HCT116 (cell line): ENCODE results near the gene TELO2. TPM values are rescaled to one million over a fixed set of nuclear protein-coding genes. Genes with fewer than 3 reads are reported as not detected.

Experiments used
- ATAC-seq: fragments of 200-7000 bp; cut with Tn5 transposase; 2 replicates; pipeline ENCODE4 v1.9.1; 2020; ENCODE audit warnings: mild to moderate bottlenecking, moderate library complexity
- BruUV-seq: library from RNA; stranded (reverse); fragments of 400-500 nt; replicated peaks from 2 replicates; lab custom pipeline; 2021; lab: Mats Ljungman, UMichigan
- CTCF ChIA-PET: fragments of 300-600 bp; sonication (Branson Sonifier 250); formaldehyde crosslinking; loops from one replicate; lab custom pipeline; 2021; ENCODE audit warnings: antibody characterized with exemption; lab: Charles Lee
- POLR2A ChIA-PET: fragments of 300-600, 350-600 bp; sonication (Branson Sonifier 250); formaldehyde crosslinking; loops from one replicate; lab custom pipeline; 2021; ENCODE audit warnings: antibody characterized with exemption; lab: Charles Lee
- RAD21 ChIA-PET, 2 experiments: fragments of 300-600 bp; sonication (Branson Sonifier 250); formaldehyde crosslinking; loops; one replicate each; lab custom pipeline; 2023; ENCODE audit warnings: low total read pairs in 2 of 2; ENCODE audit not compliant: uncharacterized antibody in 2 of 2, unreplicated experiment in 2 of 2, low non-redundant PET in 1 of 2; lab: Charles Lee
- DNase-seq: peaks from one replicate; pipeline ENCODE4 v3.0.0-alpha.2; 2010; ENCODE audit warnings: low read depth, low spot score
- H2AFZ ChIP-seq: fragments of 200-600 bp; shearing (Covaris generic), sonication (generic); 2 replicates; pipeline ENCODE4 v1.6.1; 2017; ENCODE audit warnings: low read depth, mixed run types, mixed read lengths, antibody characterized with exemption, low read length; ENCODE audit not compliant: poor library complexity, severe bottlenecking
- H3K27ac ChIP-seq: 2 replicates; pipeline ENCODE4 v1.5.1; 2012; ENCODE audit warnings: low read depth, low read length
- H3K27me3 ChIP-seq: fragments of 200-600 bp; sonication (generic); 2 replicates; pipeline ENCODE4 v1.6.1; 2016; ENCODE audit warnings: mixed run types, low read length, mixed read lengths; ENCODE audit not compliant: insufficient read depth
- H3K36me3 ChIP-seq, 2 experiments: fragments of 200-500 bp in 1 of 2; fragments of 200-600 bp in 1 of 2; sonication (Bioruptor generic) in 1 of 2; sonication (generic) in 1 of 2; 2 replicates each; pipeline versions ENCODE4 v1.5.1 to v1.6.1; 2014 to 2016; ENCODE audit warnings: low read length in 2 of 2, inconsistent platforms in 1 of 2, mixed read lengths in 1 of 2, mixed run types in 1 of 2; ENCODE audit not compliant: insufficient read depth in 2 of 2, control insufficient read depth in 1 of 2
- H3K4me1 ChIP-seq, 2 experiments: fragments of 200-600 bp in 1 of 2; sonication (generic) in 1 of 2; 2 replicates each; pipeline versions ENCODE4 v1.5.1 to v1.6.1; 2012 to 2017; ENCODE audit warnings: low read length in 2 of 2, inconsistent platforms in 1 of 2, mild to moderate bottlenecking in 1 of 2, mixed read lengths in 1 of 2, mixed run types in 1 of 2, moderate library complexity in 1 of 2; ENCODE audit not compliant: insufficient read depth in 2 of 2, control insufficient read depth in 1 of 2
- H3K4me2 ChIP-seq: fragments of 200-600 bp; sonication (generic); 2 replicates; pipeline ENCODE4 v1.6.1; 2017; ENCODE audit warnings: mixed run types, low read length, mixed read lengths
- H3K4me3 ChIP-seq, 2 experiments: fragments of 200-600 bp in 1 of 2; sonication (generic) in 1 of 2; replicated peaks in 1 of 2; 2 replicates each; pipeline ENCODE4 v1.5.1; 2011 to 2016; ENCODE audit warnings: low read length in 2 of 2, control low read depth in 1 of 2, low read depth in 1 of 2, mild to moderate bottlenecking in 1 of 2, mixed read lengths in 1 of 2, mixed run types in 1 of 2
- H3K79me2 ChIP-seq: fragments of 200-600 bp; sonication (generic); 2 replicates; pipeline ENCODE4 v1.6.1; 2017; ENCODE audit warnings: mild to moderate bottlenecking, mixed run types, low read length, moderate library complexity, mixed read lengths; ENCODE audit not compliant: insufficient read depth
- H3K9ac ChIP-seq: fragments of 200-600 bp; sonication (generic); 2 replicates; pipeline ENCODE4 v1.6.1; 2016; ENCODE audit warnings: low read length, mixed read lengths
- H3K9me2 ChIP-seq: fragments of 200-600 bp; sonication (generic), shearing (Covaris generic); 2 replicates; pipeline ENCODE4 v1.6.1; 2017; ENCODE audit warnings: mixed run types, mild to moderate bottlenecking, moderate library complexity; ENCODE audit not compliant: insufficient read depth
- H3K9me3 ChIP-seq, 2 experiments: fragments of 200-500 bp in 1 of 2; fragments of 200-600 bp in 1 of 2; sonication (Bioruptor generic) in 1 of 2; sonication (generic) in 1 of 2; 2 replicates each; pipeline ENCODE4 v1.6.1; 2014 to 2017; ENCODE audit warnings: low read length in 2 of 2, mixed read lengths in 2 of 2, inconsistent platforms in 1 of 2, low read depth in 1 of 2, mild to moderate bottlenecking in 1 of 2, mixed run types in 1 of 2, moderate library complexity in 1 of 2; ENCODE audit not compliant: control insufficient read depth in 1 of 2, insufficient read depth in 1 of 2
- H4K20me1 ChIP-seq: fragments of 200-600 bp; sonication (generic), shearing (Covaris generic); 2 replicates; pipeline ENCODE4 v1.6.1; 2017; ENCODE audit warnings: mixed run types, mild to moderate bottlenecking, moderate library complexity; ENCODE audit not compliant: insufficient read depth
- CEBPB ChIP-seq: IDR thresholded peaks from 2 replicates; pipeline ENCODE4 v1.6.1; 2012; ENCODE audit warnings: low read depth
- EGR1 ChIP-seq: IDR thresholded peaks from 2 replicates; pipeline ENCODE4 v1.6.1; 2012; ENCODE audit warnings: low read depth
- EZH2phosphoT487 ChIP-seq: fragments of 200-600 bp; IDR thresholded peaks from 2 replicates; pipeline ENCODE4 v1.6.1; 2018; ENCODE audit warnings: antibody characterized with exemption, borderline replicate concordance
- RAD21 ChIP-seq: IDR thresholded peaks from 2 replicates; pipeline ENCODE4 v1.6.1; 2012; ENCODE audit warnings: low read depth, mild to moderate bottlenecking
- SP1 ChIP-seq: IDR thresholded peaks from 2 replicates; pipeline ENCODE4 v1.6.1; 2012; ENCODE audit warnings: low read depth
- TCF7L2 ChIP-seq: IDR thresholded peaks from 2 replicates; pipeline ENCODE4 v1.7.0; 2011; ENCODE audit warnings: borderline replicate concordance, inconsistent platforms; ENCODE audit not compliant: insufficient read depth, insufficient read length; ENCODE audit errors: extremely low read depth
- ZFX ChIP-seq: fragments of 450-650 bp; IDR thresholded peaks from 2 replicates; pipeline ENCODE4 v1.6.1; 2017
- intact Hi-C: fragments of 100-400 bp; cut with micrococcal nuclease; formaldehyde crosslinking; loops from 2 replicates; pipeline ENCODE4 v1.10.0; 2022
- total RNA-seq: library from RNA; stranded (reverse); gene quantifications from one replicate; pipeline ENCODE4 v1.2.1, GENCODE V29; 2021; ENCODE audit not compliant: unreplicated experiment
- TF ChIP-seq, protein P1 (sequence below): IDR thresholded peaks from 2 replicates; pipeline ENCODE4 v1.6.1; 2012; ENCODE audit warnings: low read depth
- TF ChIP-seq, protein P2 (sequence below): IDR thresholded peaks from 2 replicates; pipeline ENCODE4 v1.6.1; 2011; ENCODE audit warnings: mild to moderate bottlenecking, low read length, moderate library complexity; ENCODE audit not compliant: insufficient replicate concordance; ENCODE audit errors: extremely low read depth
- TF ChIP-seq, protein P3 (sequence below), 3 experiments: fragments of 200-600 bp in 1 of 3; sonication (generic) in 1 of 3; IDR thresholded peaks in 2 of 3; conservative IDR thresholded peaks in 1 of 3; 2 replicates each; pipeline ENCODE4 v1.5.1; 2012 to 2017; ENCODE audit warnings: low read depth in 2 of 3, low read length in 2 of 3, antibody characterized with exemption in 1 of 3, borderline replicate concordance in 1 of 3, control low read depth in 1 of 3, mild to moderate bottlenecking in 1 of 3, mixed read lengths in 1 of 3, mixed run types in 1 of 3, moderate library complexity in 1 of 3; ENCODE audit not compliant: insufficient read depth in 1 of 3

Gene TELO2
- total RNA-seq, 1 experiment from 2014 or later = 74.3 TPM

DNA sequence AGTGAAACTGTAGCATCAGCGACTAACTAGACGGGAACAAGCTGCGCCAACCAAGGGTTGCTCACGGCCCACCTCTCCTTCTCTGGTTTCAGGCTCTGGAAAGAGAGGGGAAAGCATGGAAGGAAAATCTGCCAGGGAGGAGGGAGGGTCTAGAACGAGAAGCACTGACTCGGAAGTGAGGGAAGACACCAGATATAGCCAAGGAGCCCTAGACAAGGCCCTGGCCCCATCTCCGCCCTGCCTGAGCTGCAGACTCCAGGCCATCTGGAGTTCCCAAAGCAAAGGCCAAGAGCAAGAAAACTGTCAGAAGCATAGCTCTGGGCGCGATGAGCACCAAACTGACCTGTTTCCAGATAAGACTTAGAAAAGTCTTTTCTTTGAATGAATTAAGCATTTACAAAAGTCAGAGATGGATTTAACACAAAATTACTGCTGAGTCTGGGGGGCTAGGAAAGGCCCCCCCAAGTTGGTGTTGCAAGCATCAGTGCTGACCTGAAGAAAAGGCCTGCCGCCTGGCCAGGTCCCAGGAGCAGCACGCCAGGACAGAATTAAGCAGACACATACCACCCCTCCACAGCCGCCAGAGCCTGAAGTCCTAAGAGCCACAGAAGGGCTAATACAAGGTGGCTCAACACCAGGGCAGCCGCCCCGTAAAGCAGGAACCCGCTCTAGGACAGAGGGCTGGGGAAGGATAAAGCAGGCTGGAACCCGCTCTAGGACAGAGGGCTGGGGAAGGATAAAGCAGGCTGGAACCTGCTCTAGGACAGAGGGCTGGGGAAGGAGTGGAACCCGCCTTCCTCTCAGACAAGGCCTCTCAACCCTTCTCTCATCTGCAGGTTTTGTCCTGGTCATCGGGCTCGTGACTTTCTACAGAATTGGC, 61.0 kb downstream of the TELO2 start:
- Histone ChIP-seq H3K27me3 (no peaks in the 10 kb centered on the region), H2AFZ (no peak overlapping the region), H3K9ac (no peak overlapping the region), H3K9me3 (no peaks in the 10 kb centered on the region), H3K36me3 (no peaks in the 10 kb centered on the region; a peak in 2 of 4 replicates), H3K4me2 (no peak overlapping the region), H3K9me2 (no peaks in the 10 kb centered on the region), H3K4me3 (no peak overlapping the region), H3K27ac (no peak overlapping the region), H3K4me1 (no peaks in the 10 kb centered on the region), H3K79me2 (no peaks in the 10 kb centered on the region), H4K20me1 (no peaks in the 10 kb centered on the region)
- intact Hi-C loops = no loop called here
- ChIA-PET POLR2A (no interaction called here), CTCF (no interaction called here), RAD21 (no interaction called here)
- no TSS peak for BruUV-seq
- ATAC-seq (no peak), DNase-seq (no peak)
- TF ChIP-seq, protein P1, sequence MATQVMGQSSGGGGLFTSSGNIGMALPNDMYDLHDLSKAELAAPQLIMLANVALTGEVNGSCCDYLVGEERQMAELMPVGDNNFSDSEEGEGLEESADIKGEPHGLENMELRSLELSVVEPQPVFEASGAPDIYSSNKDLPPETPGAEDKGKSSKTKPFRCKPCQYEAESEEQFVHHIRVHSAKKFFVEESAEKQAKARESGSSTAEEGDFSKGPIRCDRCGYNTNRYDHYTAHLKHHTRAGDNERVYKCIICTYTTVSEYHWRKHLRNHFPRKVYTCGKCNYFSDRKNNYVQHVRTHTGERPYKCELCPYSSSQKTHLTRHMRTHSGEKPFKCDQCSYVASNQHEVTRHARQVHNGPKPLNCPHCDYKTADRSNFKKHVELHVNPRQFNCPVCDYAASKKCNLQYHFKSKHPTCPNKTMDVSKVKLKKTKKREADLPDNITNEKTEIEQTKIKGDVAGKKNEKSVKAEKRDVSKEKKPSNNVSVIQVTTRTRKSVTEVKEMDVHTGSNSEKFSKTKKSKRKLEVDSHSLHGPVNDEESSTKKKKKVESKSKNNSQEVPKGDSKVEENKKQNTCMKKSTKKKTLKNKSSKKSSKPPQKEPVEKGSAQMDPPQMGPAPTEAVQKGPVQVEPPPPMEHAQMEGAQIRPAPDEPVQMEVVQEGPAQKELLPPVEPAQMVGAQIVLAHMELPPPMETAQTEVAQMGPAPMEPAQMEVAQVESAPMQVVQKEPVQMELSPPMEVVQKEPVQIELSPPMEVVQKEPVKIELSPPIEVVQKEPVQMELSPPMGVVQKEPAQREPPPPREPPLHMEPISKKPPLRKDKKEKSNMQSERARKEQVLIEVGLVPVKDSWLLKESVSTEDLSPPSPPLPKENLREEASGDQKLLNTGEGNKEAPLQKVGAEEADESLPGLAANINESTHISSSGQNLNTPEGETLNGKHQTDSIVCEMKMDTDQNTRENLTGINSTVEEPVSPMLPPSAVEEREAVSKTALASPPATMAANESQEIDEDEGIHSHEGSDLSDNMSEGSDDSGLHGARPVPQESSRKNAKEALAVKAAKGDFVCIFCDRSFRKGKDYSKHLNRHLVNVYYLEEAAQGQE = no peak
- TF ChIP-seq RAD21 (no peak), ZFX (no peak), TCF7L2 (no peak), EZH2phosphoT487 (no peak), EGR1 (no peak), CEBPB (no peak), SP1 (no peak)
- TF ChIP-seq, protein P2, sequence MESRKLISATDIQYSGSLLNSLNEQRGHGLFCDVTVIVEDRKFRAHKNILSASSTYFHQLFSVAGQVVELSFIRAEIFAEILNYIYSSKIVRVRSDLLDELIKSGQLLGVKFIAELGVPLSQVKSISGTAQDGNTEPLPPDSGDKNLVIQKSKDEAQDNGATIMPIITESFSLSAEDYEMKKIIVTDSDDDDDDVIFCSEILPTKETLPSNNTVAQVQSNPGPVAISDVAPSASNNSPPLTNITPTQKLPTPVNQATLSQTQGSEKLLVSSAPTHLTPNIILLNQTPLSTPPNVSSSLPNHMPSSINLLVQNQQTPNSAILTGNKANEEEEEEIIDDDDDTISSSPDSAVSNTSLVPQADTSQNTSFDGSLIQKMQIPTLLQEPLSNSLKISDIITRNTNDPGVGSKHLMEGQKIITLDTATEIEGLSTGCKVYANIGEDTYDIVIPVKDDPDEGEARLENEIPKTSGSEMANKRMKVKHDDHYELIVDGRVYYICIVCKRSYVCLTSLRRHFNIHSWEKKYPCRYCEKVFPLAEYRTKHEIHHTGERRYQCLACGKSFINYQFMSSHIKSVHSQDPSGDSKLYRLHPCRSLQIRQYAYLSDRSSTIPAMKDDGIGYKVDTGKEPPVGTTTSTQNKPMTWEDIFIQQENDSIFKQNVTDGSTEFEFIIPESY = no peak
- TF ChIP-seq, protein P3, sequence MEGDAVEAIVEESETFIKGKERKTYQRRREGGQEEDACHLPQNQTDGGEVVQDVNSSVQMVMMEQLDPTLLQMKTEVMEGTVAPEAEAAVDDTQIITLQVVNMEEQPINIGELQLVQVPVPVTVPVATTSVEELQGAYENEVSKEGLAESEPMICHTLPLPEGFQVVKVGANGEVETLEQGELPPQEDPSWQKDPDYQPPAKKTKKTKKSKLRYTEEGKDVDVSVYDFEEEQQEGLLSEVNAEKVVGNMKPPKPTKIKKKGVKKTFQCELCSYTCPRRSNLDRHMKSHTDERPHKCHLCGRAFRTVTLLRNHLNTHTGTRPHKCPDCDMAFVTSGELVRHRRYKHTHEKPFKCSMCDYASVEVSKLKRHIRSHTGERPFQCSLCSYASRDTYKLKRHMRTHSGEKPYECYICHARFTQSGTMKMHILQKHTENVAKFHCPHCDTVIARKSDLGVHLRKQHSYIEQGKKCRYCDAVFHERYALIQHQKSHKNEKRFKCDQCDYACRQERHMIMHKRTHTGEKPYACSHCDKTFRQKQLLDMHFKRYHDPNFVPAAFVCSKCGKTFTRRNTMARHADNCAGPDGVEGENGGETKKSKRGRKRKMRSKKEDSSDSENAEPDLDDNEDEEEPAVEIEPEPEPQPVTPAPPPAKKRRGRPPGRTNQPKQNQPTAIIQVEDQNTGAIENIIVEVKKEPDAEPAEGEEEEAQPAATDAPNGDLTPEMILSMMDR (IDR thresholded peaks at IDR 0.05 in 2 of 3, conservative IDR thresholded peaks at IDR 0.05 in 1 of 3; ENCODE audit: borderline replicate concordance in 1 of 3, insufficient read depth in 1 of 3, low read depth in 2 of 3, low read length in 2 of 3) = no peak
